ENCODE measurements around the gene CNTN4. TPM values are rescaled to one million over a fixed set of nuclear protein-coding genes. Genes with fewer than 3 reads are reported as not detected.
A peak's percentile ranks its signal among the peaks of the same experiment; 100 is the strongest.

The CNTN4 gene
- total RNA-seq, 1 experiment from 2014 or later = 5.7 TPM

DNA sequence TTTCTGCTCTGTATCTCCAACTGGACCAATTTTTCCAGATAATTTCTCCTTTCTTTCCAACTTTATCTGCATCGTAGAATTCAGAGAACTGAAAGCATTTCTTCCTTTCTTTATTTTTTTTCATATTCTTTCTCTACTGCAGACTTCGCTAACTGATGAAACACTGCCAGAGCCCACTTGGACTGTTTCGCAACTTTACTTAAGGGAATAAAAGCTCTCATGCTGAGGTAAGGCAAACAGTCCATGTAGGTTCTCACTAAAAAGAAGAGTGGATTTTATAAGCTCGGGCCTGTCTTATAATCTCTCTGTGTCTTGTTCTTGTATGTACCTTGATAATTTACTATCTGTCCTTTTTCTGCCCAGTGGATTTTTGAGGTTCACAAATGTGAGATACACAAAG is 163.5 kb downstream of the CNTN4 start:
- no peak for TF ChIP-seq EZH2 (IDR thresholded peaks at IDR 0.05; ENCODE audit: borderline replicate concordance, low read depth, low read length, poor library complexity, severe bottlenecking)
- TF ChIP-seq CTCF (conservative IDR thresholded peaks at IDR 0.05; ENCODE audit: low read depth, low read length) = no peak
- POLR2A ChIA-PET (ENCODE audit: low non-redundant PET) = no interaction called here
- Histone ChIP-seq H3K4me1 (ENCODE audit: insufficient read depth, low read length, poor library complexity, severe bottlenecking) (no peaks in the 10 kb centered on the region), H3K4me3 (ENCODE audit: low read depth, low read length, poor library complexity, severe bottlenecking) (no peak overlapping the region), H3K9me3 (ENCODE audit: low read depth, low read length, poor library complexity, severe bottlenecking) (no peaks in the 10 kb centered on the region), H3K36me3 (ENCODE audit: insufficient read depth, low read length, poor library complexity, severe bottlenecking) (no peaks in the 10 kb centered on the region), H3K27ac (ENCODE audit: low read depth, low read length, poor library complexity, severe bottlenecking) (no peak overlapping the region), H3K27me3 (replicated peaks; ENCODE audit: insufficient read depth, low read depth, low read length, poor library complexity) (no peaks in the 10 kb centered on the region)
- intact Hi-C loops (cut with micrococcal nuclease; ENCODE audit: unreplicated experiment) = no loop called here
- peak; percentile 4 for DNase-seq (ENCODE audit: low spot score)
- BruUV-seq (replicated peaks) = no TSS peak
- CTCF ChIA-PET = no interaction called here

DNA sequence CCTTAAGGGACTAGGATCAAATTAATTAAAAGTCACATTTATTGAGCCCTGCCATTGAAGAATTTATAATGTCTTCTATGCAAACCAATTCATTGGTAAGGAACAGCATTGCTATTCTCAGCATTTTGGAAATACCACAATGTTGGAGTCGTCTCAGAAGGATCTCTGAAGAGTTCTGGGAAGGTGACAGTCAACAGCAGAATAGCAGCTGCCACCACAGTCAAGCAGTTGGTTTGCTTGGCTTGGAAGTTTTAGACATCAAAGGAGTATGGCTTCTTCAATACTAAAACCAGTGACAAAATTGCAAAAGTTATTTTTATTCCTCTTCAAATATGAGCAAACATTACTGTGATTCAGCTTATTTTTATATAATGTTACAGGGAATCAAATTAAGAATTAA is 167.9 kb downstream of the CNTN4 start:
- H3K4me3 ChIP-seq (ENCODE audit: low read depth, low read length, poor library complexity, severe bottlenecking) = no peak overlapping the region
- no peaks in the 10 kb centered on the region for H3K36me3 ChIP-seq (ENCODE audit: insufficient read depth, low read length, poor library complexity, severe bottlenecking)
- no peak for DNase-seq (ENCODE audit: low spot score)
- no peaks in the 10 kb centered on the region for H3K9me3 ChIP-seq (ENCODE audit: low read depth, low read length, poor library complexity, severe bottlenecking)
- TF ChIP-seq EZH2 (IDR thresholded peaks at IDR 0.05; ENCODE audit: borderline replicate concordance, low read depth, low read length, poor library complexity, severe bottlenecking) (no peak), CTCF (conservative IDR thresholded peaks at IDR 0.05; ENCODE audit: low read depth, low read length) (no peak)
- no TSS peak for BruUV-seq (replicated peaks)
- H3K4me1 ChIP-seq (ENCODE audit: insufficient read depth, low read length, poor library complexity, severe bottlenecking) = no peaks in the 10 kb centered on the region
- CTCF ChIA-PET = no interaction called here
- intact Hi-C loops (cut with micrococcal nuclease; ENCODE audit: unreplicated experiment) = no loop called here
- no peaks in the 10 kb centered on the region for H3K27me3 ChIP-seq (replicated peaks; ENCODE audit: insufficient read depth, low read depth, low read length, poor library complexity)
- POLR2A ChIA-PET (ENCODE audit: low non-redundant PET) = no interaction called here
- no peak overlapping the region for H3K27ac ChIP-seq (ENCODE audit: low read depth, low read length, poor library complexity, severe bottlenecking)

DNA sequence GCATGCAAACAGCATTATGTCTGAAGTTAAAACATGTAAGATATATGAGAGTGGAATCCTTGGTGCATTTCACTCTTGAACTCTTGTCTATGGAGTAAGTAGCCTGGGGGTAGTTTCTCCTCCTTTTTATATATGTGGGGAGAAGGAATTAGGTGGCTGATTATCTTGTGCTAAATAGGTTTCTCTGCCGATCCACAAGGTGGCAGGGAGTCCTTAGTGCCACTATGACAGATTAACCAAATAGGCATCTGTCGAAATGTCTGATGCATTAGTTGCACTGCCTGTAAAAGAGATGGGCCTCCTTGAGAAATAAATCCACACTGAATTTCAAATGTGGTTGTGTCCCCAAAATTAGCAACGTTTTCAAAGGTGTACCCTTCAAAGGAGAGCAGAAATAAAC is 170.1 kb downstream of the CNTN4 start:
- H3K4me1 ChIP-seq (ENCODE audit: insufficient read depth, low read length, poor library complexity, severe bottlenecking) = no peaks in the 10 kb centered on the region
- no TSS peak for BruUV-seq (replicated peaks)
- H3K9me3 ChIP-seq (ENCODE audit: low read depth, low read length, poor library complexity, severe bottlenecking) = peaks cover 3% of the 10 kb centered on the region
- H3K36me3 ChIP-seq (ENCODE audit: insufficient read depth, low read length, poor library complexity, severe bottlenecking) = no peaks in the 10 kb centered on the region
- no peaks in the 10 kb centered on the region for H3K27me3 ChIP-seq (replicated peaks; ENCODE audit: insufficient read depth, low read depth, low read length, poor library complexity)
- DNase-seq (ENCODE audit: low spot score) = peak; percentile 24
- no peak for TF ChIP-seq CTCF (conservative IDR thresholded peaks at IDR 0.05; ENCODE audit: low read depth, low read length)
- no peak overlapping the region for H3K4me3 ChIP-seq (ENCODE audit: low read depth, low read length, poor library complexity, severe bottlenecking)
- POLR2A ChIA-PET (ENCODE audit: low non-redundant PET) = no interaction called here
- CTCF ChIA-PET = no interaction called here
- H3K27ac ChIP-seq (ENCODE audit: low read depth, low read length, poor library complexity, severe bottlenecking) = no peak overlapping the region
- intact Hi-C loops (cut with micrococcal nuclease; ENCODE audit: unreplicated experiment) = no loop called here

All from A673 (cell line).